ENCODE results near the gene ZHX3. TPM values are rescaled to one million over a fixed set of nuclear protein-coding genes. Genes with fewer than 3 reads are reported as not detected.

Gene ZHX3
- total and polyA plus RNA-seq, 7 experiments from 2014 or later: 6.6 to 12.8 (median 8.1) TPM

DNA sequence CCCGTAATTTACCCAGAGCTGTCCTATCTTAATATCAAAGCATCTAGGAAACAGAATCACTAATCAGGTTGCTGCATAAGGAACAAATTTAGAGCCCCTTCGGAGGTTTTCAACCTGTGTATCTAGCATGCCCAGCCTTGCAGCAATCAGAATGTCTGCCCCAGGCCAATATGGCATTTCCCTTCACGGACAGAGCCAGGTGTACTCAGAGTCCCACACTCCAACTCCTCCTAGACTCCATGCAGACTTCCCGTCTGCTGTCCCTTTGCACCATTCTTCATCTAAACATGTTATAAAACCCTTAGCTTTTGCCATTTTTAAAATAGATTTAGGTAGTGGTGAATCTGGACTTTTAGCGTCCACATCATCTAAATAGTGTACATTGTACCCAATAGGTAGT, 61.0 kb downstream of the ZHX3 start:
- Mint-ChIP-seq H3K36me3 (peaks cover 0 to 16% (median 0%) of the 10 kb centered on the region in 5 donors), H3K27ac (no peak overlapping the region), H3K4me1 (peaks cover 0 to 2% (median 0%) of the 10 kb centered on the region in 7 donors), H3K27me3 (no peaks in the 10 kb centered on the region), H3K4me3 (no peak overlapping the region), H3K9me3 (no peaks in the 10 kb centered on the region)
- ATAC-seq: no peak
- no peak for DNase-seq
- CTCF ChIA-PET: no interaction called here
- intact Hi-C loops (cut with micrococcal nuclease): no loop called here
- POLR2A ChIA-PET: no interaction called here
- H3K9me3 ChIP-seq (ENCODE audit: control insufficient read depth in 2 of 3, low read length in 3 of 3): no peaks in the 10 kb centered on the region
- H3K27me3 ChIP-seq (ENCODE audit: control insufficient read depth in 2 of 2, insufficient read depth in 2 of 2, low read length in 2 of 2): no peaks in the 10 kb centered on the region
- no peaks in the 10 kb centered on the region for H3K4me1 ChIP-seq (ENCODE audit: control insufficient read depth in 2 of 2, insufficient read depth in 2 of 2, low read length in 2 of 2)
- no peak overlapping the region for H3K27ac ChIP-seq (ENCODE audit: low read depth, low read length)
- H3K36me3 ChIP-seq (ENCODE audit: control insufficient read depth in 2 of 3, insufficient read depth in 3 of 3, low read length in 3 of 3): no peaks in the 10 kb centered on the region
- H3K4me3 ChIP-seq (ENCODE audit: low read length): no peak overlapping the region

DNA sequence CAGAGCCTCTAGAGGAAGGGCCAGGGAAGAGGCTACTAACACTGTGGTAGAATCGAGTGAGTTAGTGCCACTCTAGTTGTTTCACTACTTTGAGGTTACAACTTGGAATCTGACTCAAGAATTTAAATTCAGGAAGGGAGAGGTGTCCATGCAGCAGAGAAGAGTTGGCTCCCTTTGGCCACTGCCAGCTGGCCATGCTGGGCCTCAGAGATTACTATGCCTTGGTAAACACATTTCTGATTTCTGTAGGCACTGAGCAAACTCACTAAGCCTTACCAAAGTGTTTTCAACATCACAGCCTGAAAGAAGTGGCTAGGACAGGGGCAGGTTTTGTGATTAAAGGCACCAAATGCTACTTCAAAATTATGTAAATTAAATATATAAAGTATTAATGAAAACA, 61.9 kb downstream of the ZHX3 start:
- no peak overlapping the region for H3K27ac Mint-ChIP-seq

DNA sequence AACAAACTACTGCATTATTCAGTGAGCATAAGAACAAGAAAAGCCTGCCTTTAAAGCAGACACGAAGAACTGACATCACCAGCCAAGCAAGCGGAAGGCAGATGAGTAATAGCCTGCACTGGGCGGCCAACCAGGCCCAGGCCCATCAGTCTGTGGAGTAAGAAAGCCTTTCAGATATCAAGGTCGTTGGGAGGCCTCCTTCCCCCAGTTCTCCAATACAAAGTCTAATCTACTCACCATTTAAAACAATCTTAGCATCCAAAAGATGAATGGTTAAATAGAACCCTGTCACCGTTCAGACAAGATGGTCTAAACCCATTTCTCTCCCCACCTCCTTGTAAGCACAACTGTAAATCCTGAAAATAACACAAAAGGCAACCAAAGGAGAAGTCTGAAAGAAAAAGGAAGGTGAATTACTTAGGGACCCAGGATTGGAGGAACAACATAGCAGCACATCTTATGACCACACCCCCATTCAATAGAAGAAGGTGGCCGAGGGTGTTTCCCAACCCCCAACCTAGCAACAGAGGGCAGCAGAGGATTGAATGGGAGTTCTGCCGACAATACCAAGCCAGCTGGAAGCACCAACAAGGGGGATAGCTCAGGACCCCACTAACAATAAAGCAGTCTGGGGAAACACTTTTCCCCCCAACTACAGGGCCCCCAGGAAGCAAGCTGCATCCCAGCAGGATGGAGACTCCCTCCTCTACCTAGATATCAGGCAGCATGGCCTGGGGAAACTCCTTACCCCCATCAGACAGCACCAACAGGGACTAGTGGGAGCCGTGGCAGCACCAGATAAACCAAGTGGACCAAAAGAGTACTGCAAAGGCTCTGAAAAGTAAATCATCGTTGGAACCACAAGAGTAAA, 67.9 kb downstream of the ZHX3 start:
- peaks cover 0 to 4% (median 0%) of the 10 kb centered on the region in 5 donors for H3K36me3 Mint-ChIP-seq
- intact Hi-C loops (cut with micrococcal nuclease): no loop called here
- no peaks in the 10 kb centered on the region for H3K27me3 Mint-ChIP-seq
- Histone ChIP-seq H3K27ac (ENCODE audit: low read depth, low read length) (no peak overlapping the region), H3K4me1 (ENCODE audit: control insufficient read depth in 2 of 2, insufficient read depth in 2 of 2, low read length in 2 of 2) (no peaks in the 10 kb centered on the region), H3K4me3 (ENCODE audit: low read length) (no peak overlapping the region), H3K27me3 (ENCODE audit: control insufficient read depth in 2 of 2, insufficient read depth in 2 of 2, low read length in 2 of 2) (no peaks in the 10 kb centered on the region), H3K36me3 (ENCODE audit: control insufficient read depth in 2 of 3, insufficient read depth in 3 of 3, low read length in 3 of 3) (no peaks in the 10 kb centered on the region), H3K9me3 (ENCODE audit: control insufficient read depth in 2 of 3, low read length in 3 of 3) (no peaks in the 10 kb centered on the region)
- ATAC-seq (no peak), DNase-seq (no peak)
- no peak overlapping the region for H3K27ac Mint-ChIP-seq
- no peaks in the 10 kb centered on the region for H3K9me3 Mint-ChIP-seq
- CTCF ChIA-PET: no interaction called here
- POLR2A ChIA-PET: no interaction called here
- no peak overlapping the region for H3K4me3 Mint-ChIP-seq
- peaks cover 0 to 17% (median 6%) of the 10 kb centered on the region in 7 donors for H3K4me1 Mint-ChIP-seq

More for the DNA sequence above, 61.9 kb downstream of the ZHX3 start:
- H3K27me3 ChIP-seq (ENCODE audit: control insufficient read depth in 2 of 2, insufficient read depth in 2 of 2, low read length in 2 of 2): no peaks in the 10 kb centered on the region
- ATAC-seq: no peak
- no peaks in the 10 kb centered on the region for H3K36me3 ChIP-seq (ENCODE audit: control insufficient read depth in 2 of 3, insufficient read depth in 3 of 3, low read length in 3 of 3)
- intact Hi-C loops (cut with micrococcal nuclease): no loop called here
- no peak overlapping the region for H3K4me3 ChIP-seq (ENCODE audit: low read length)
- Mint-ChIP-seq H3K36me3 (peaks cover 0 to 16% (median 0%) of the 10 kb centered on the region in 5 donors), H3K4me1 (peaks cover 0 to 8% (median 0%) of the 10 kb centered on the region in 7 donors), H3K27me3 (no peaks in the 10 kb centered on the region), H3K9me3 (no peaks in the 10 kb centered on the region), H3K4me3 (no peak overlapping the region)
- POLR2A ChIA-PET: no interaction called here
- H3K27ac ChIP-seq (ENCODE audit: low read depth, low read length): no peak overlapping the region
- no peak for DNase-seq
- CTCF ChIA-PET: no interaction called here
- H3K9me3 ChIP-seq (ENCODE audit: control insufficient read depth in 2 of 3, low read length in 3 of 3): no peaks in the 10 kb centered on the region
- H3K4me1 ChIP-seq (ENCODE audit: control insufficient read depth in 2 of 2, insufficient read depth in 2 of 2, low read length in 2 of 2): no peaks in the 10 kb centered on the region

DNA sequence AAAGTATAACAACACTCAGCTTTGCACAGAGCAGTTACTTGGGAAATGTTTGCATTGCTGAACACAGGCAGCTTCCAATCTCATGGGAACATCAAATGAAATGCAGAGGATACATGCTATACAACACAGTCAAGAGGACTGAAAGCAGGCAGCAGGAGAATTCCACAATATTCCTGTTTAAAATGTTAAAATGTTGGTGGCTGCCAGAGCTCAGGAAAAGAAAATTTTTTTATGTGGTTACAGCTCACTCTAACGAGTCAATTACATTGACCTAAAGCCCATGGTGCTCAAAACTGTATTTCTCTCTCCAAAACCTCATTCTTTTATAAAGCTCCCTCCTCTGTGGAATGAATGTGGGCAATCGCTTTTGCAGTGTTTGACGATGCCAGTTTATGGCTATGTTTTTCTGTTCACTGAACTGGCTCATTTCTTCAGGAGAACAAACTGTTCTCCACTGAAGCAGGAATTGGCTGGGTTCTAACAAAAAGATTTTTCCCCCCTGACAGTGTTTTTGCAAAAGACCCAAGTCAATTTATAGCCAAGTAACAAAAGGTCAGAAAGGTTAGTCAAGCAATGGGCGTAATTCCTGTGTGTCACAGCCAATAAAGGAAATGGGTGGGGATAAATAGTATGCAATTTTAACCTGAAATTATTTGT, 69.0 kb downstream of the ZHX3 start:
- no peak overlapping the region for H3K27ac ChIP-seq (ENCODE audit: low read depth, low read length)
- H3K4me3 Mint-ChIP-seq: no peak overlapping the region
- H3K4me1 ChIP-seq (ENCODE audit: control insufficient read depth in 2 of 2, insufficient read depth in 2 of 2, low read length in 2 of 2): no peaks in the 10 kb centered on the region
- no peak overlapping the region for H3K4me3 ChIP-seq (ENCODE audit: low read length)
- peaks cover 0 to 2% (median 0%) of the 10 kb centered on the region in 5 donors for H3K36me3 Mint-ChIP-seq
- peaks cover 0 to 17% (median 6%) of the 10 kb centered on the region in 7 donors for H3K4me1 Mint-ChIP-seq
- intact Hi-C loops (cut with micrococcal nuclease): no loop called here
- no peaks in the 10 kb centered on the region for H3K9me3 Mint-ChIP-seq
- ATAC-seq (no peak), DNase-seq (no peak)
- H3K27me3 ChIP-seq (ENCODE audit: control insufficient read depth in 2 of 2, insufficient read depth in 2 of 2, low read length in 2 of 2): no peaks in the 10 kb centered on the region
- ChIA-PET POLR2A (no interaction called here), CTCF (no interaction called here)
- H3K27me3 Mint-ChIP-seq: no peaks in the 10 kb centered on the region
- H3K36me3 ChIP-seq (ENCODE audit: control insufficient read depth in 2 of 3, insufficient read depth in 3 of 3, low read length in 3 of 3): no peaks in the 10 kb centered on the region
- H3K9me3 ChIP-seq (ENCODE audit: control insufficient read depth in 2 of 3, low read length in 3 of 3): no peaks in the 10 kb centered on the region
- H3K27ac Mint-ChIP-seq: peak overlapping the region in 1 of 9 donors; percentile 69

DNA sequence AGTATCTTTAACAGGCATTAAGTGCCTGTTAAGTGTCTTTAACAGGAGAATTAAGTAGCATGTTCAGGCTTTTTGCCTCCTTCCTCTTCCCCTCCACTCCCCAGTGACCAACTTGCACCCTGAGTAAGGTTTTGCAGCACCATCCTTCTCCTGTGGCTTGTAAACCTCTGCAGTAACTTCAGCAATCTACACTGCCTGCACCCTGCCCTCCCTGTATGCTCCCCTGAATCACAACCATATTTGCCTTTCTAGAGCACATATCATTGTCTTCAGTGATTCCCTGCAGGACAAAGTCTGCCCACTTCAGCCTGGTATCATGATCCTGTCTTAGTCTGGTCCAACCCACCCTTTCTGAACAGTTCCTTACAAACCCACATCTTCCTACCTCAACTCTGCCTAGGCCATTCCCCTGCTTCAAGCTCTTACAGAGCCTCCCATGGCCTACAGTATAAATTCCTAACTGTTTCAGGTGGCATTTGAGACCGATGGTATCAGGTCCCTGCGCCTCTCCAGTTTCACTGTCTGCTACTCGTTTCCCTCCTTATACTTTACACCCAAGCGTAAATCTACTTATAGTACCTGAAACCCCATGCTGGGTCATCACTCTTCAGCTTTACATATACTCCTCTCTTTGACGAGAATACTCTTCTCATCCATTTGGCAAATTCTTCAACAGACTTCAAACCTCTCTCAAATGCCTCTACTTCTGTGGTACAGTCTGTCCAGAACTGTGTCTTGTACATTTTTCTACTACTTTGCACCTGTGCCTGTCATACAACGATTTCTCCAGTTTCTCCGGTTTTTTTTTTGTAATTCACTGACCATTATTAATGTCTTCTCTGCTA, 69.8 kb downstream of the ZHX3 start:
- Mint-ChIP-seq H3K27ac (peak overlapping the region in 1 of 9 donors; percentile 69), H3K9me3 (no peaks in the 10 kb centered on the region), H3K36me3 (no peaks in the 10 kb centered on the region), H3K4me1 (peaks cover 3 to 24% (median 10%) of the 10 kb centered on the region in 7 donors), H3K4me3 (no peak overlapping the region), H3K27me3 (no peaks in the 10 kb centered on the region)
- Histone ChIP-seq H3K4me1 (ENCODE audit: control insufficient read depth in 2 of 2, insufficient read depth in 2 of 2, low read length in 2 of 2) (peaks cover 0 to 5% of the 10 kb centered on the region in 2 donors), H3K27me3 (ENCODE audit: control insufficient read depth in 2 of 2, insufficient read depth in 2 of 2, low read length in 2 of 2) (no peaks in the 10 kb centered on the region), H3K36me3 (ENCODE audit: control insufficient read depth in 2 of 3, insufficient read depth in 3 of 3, low read length in 3 of 3) (no peaks in the 10 kb centered on the region), H3K4me3 (ENCODE audit: low read length) (no peak overlapping the region), H3K9me3 (ENCODE audit: control insufficient read depth in 2 of 3, low read length in 3 of 3) (no peaks in the 10 kb centered on the region), H3K27ac (ENCODE audit: low read depth, low read length) (no peak overlapping the region)
- ATAC-seq: no peak
- no peak for DNase-seq
- CTCF ChIA-PET: interaction anchor here (0.5 kb wide), 1 partner anchor 116 kb away, joined by 3 read pairs; no protein-coding TSS in a partner anchor
- intact Hi-C loops (cut with micrococcal nuclease): no loop called here
- POLR2A ChIA-PET: no interaction called here

DNA sequence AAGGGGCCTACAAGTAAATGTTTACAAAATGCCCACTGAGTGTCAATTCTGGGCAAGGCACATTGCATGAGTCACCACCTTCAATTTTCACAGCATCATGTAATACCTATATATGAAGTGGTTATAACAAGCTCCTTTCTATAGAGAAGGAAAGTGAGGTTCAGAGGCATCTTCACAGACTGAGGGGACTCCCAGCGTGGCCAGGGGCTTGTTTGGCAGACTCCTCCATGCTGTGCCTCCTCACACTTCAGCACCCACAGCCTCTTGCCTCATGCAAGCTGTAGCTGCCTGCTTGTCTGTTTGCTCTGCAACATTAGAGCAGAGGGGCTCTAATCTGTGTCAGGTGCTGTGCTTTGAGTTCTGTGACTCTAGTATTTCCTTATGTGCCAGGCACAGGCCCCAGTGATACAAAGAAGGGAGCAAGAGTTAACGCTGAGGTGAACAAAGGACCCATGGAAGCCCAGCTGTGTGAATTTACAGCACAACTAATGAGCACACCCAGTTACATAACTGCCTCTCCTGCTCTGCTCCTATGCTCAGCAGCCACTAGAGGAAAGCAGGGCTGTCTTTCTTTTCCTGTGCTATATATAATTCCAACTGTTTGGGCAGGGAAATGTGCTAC, 72.3 kb downstream of the ZHX3 start:
- H3K36me3 ChIP-seq (ENCODE audit: control insufficient read depth in 2 of 3, insufficient read depth in 3 of 3, low read length in 3 of 3): no peaks in the 10 kb centered on the region
- H3K4me3 ChIP-seq (ENCODE audit: low read length): no peak overlapping the region
- Mint-ChIP-seq H3K27me3 (no peaks in the 10 kb centered on the region), H3K36me3 (peaks cover 0 to 5% (median 0%) of the 10 kb centered on the region in 5 donors), H3K27ac (peak overlapping the region in 1 of 9 donors; percentile 11), H3K4me1 (peaks cover 9 to 20% (median 15%) of the 10 kb centered on the region in 7 donors), H3K9me3 (no peaks in the 10 kb centered on the region), H3K4me3 (no peak overlapping the region)
- no peak for ATAC-seq
- no peaks in the 10 kb centered on the region for H3K27me3 ChIP-seq (ENCODE audit: control insufficient read depth in 2 of 2, insufficient read depth in 2 of 2, low read length in 2 of 2)
- intact Hi-C loops (cut with micrococcal nuclease): no loop called here
- H3K9me3 ChIP-seq (ENCODE audit: control insufficient read depth in 2 of 3, low read length in 3 of 3): no peaks in the 10 kb centered on the region
- POLR2A ChIA-PET: interaction anchor here (0.5 kb wide), 1 partner anchor 32 kb away, joined by 3 read pairs; no protein-coding TSS in a partner anchor
- H3K4me1 ChIP-seq (ENCODE audit: control insufficient read depth in 2 of 2, insufficient read depth in 2 of 2, low read length in 2 of 2): peaks cover 0 to 6% of the 10 kb centered on the region in 2 donors
- CTCF ChIA-PET: interaction anchor here (1.0 kb wide), 1 partner anchor 12 kb away, joined by 3 read pairs; no protein-coding TSS in a partner anchor
- H3K27ac ChIP-seq (ENCODE audit: low read depth, low read length): no peak overlapping the region
- DNase-seq: no peak
